GM12878 (cell line): ENCODE measurements around the gene CXCL8.

Experiments used
- CBX3 ChIP-seq: fragments of 200-600 bp; sonication (generic); IDR thresholded peaks from 2 replicates; pipeline ENCODE4 v1.6.1; 2016; ENCODE audit warnings: low read depth, borderline replicate concordance
- EED ChIP-seq: sonication (generic); IDR thresholded peaks from 2 replicates; pipeline ENCODE4 v1.6.1; 2016; ENCODE audit warnings: antibody characterized with exemption, low read depth
- FOXK2 ChIP-seq: fragments of 450-650 bp; IDR thresholded peaks from 2 replicates; pipeline ENCODE4 v1.6.1; 2017; ENCODE audit warnings: mild to moderate bottlenecking, moderate library complexity
- JUND ChIP-seq: IDR thresholded peaks from 2 replicates; pipeline ENCODE4 v1.6.1; 2012; ENCODE audit warnings: low read depth, mild to moderate bottlenecking, low read length, improper control_type of control experiment, moderate library complexity
- POLR2A ChIP-seq: IDR thresholded peaks from 2 replicates; pipeline ENCODE4 v1.6.1; 2011; ENCODE audit warnings: low read depth, mild to moderate bottlenecking, low read length
- TF ChIP-seq, protein P1 (sequence below): fragments of 450-650 bp; IDR thresholded peaks from 2 replicates; pipeline ENCODE4 v1.6.1; 2018; ENCODE audit warnings: mild to moderate bottlenecking, low read depth, moderate library complexity; ENCODE audit not compliant: partially characterized antibody
- TF ChIP-seq, protein P2 (sequence below): fragments of 450-650 bp; IDR thresholded peaks from 2 replicates; pipeline ENCODE4 v1.6.1; 2017; ENCODE audit warnings: mild to moderate bottlenecking
- TF ChIP-seq, protein P3 (sequence below): IDR thresholded peaks from 2 replicates; pipeline ENCODE4 v1.6.1; 2012; ENCODE audit warnings: low read depth, low read length, improper control_type of control experiment
- TF ChIP-seq, protein P4 (sequence below), 3 experiments: IDR thresholded peaks in 2 of 3; conservative IDR thresholded peaks in 1 of 3; 2 replicates each; pipeline ENCODE4 v1.5.1; 2011; ENCODE audit warnings: low read depth in 3 of 3, low read length in 3 of 3, mild to moderate bottlenecking in 3 of 3, control low read depth in 2 of 3, moderate library complexity in 2 of 3, inconsistent platforms in 1 of 3, mixed read lengths in 1 of 3; ENCODE audit not compliant: control insufficient read depth in 2 of 3, insufficient read depth in 1 of 3; ENCODE audit errors: extremely low read depth in 1 of 3

DNA sequence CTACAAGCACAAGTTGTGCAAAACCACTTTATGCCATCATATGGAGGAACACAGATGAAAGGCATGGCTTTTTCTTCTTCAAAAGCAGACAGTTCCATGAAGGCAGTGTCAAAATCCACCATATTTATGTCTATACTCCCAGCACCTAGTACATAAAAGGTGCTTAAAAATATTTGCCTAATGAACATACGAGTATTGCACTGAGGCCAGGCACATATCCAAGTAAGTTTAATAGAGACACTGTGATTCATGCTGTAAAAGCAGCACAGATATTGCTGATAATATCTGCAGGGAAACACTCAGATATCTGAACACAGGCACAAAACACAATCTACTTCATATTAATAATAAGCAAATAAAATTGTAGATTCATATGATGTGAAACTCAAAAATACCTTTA, 48.1 kb upstream of the CXCL8 start:
- no peak for TF ChIP-seq EED
- TF ChIP-seq, protein P1, sequence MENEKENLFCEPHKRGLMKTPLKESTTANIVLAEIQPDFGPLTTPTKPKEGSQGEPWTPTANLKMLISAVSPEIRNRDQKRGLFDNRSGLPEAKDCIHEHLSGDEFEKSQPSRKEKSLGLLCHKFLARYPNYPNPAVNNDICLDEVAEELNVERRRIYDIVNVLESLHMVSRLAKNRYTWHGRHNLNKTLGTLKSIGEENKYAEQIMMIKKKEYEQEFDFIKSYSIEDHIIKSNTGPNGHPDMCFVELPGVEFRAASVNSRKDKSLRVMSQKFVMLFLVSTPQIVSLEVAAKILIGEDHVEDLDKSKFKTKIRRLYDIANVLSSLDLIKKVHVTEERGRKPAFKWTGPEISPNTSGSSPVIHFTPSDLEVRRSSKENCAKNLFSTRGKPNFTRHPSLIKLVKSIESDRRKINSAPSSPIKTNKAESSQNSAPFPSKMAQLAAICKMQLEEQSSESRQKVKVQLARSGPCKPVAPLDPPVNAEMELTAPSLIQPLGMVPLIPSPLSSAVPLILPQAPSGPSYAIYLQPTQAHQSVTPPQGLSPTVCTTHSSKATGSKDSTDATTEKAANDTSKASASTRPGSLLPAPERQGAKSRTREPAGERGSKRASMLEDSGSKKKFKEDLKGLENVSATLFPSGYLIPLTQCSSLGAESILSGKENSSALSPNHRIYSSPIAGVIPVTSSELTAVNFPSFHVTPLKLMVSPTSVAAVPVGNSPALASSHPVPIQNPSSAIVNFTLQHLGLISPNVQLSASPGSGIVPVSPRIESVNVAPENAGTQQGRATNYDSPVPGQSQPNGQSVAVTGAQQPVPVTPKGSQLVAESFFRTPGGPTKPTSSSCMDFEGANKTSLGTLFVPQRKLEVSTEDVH = no peak
- TF ChIP-seq, protein P2, sequence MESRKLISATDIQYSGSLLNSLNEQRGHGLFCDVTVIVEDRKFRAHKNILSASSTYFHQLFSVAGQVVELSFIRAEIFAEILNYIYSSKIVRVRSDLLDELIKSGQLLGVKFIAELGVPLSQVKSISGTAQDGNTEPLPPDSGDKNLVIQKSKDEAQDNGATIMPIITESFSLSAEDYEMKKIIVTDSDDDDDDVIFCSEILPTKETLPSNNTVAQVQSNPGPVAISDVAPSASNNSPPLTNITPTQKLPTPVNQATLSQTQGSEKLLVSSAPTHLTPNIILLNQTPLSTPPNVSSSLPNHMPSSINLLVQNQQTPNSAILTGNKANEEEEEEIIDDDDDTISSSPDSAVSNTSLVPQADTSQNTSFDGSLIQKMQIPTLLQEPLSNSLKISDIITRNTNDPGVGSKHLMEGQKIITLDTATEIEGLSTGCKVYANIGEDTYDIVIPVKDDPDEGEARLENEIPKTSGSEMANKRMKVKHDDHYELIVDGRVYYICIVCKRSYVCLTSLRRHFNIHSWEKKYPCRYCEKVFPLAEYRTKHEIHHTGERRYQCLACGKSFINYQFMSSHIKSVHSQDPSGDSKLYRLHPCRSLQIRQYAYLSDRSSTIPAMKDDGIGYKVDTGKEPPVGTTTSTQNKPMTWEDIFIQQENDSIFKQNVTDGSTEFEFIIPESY = no peak
- TF ChIP-seq, protein P3, sequence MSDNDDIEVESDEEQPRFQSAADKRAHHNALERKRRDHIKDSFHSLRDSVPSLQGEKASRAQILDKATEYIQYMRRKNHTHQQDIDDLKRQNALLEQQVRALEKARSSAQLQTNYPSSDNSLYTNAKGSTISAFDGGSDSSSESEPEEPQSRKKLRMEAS = no peak
- TF ChIP-seq, protein P4, sequence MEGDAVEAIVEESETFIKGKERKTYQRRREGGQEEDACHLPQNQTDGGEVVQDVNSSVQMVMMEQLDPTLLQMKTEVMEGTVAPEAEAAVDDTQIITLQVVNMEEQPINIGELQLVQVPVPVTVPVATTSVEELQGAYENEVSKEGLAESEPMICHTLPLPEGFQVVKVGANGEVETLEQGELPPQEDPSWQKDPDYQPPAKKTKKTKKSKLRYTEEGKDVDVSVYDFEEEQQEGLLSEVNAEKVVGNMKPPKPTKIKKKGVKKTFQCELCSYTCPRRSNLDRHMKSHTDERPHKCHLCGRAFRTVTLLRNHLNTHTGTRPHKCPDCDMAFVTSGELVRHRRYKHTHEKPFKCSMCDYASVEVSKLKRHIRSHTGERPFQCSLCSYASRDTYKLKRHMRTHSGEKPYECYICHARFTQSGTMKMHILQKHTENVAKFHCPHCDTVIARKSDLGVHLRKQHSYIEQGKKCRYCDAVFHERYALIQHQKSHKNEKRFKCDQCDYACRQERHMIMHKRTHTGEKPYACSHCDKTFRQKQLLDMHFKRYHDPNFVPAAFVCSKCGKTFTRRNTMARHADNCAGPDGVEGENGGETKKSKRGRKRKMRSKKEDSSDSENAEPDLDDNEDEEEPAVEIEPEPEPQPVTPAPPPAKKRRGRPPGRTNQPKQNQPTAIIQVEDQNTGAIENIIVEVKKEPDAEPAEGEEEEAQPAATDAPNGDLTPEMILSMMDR (IDR thresholded peaks at IDR 0.05 in 2 of 3, conservative IDR thresholded peaks at IDR 0.05 in 1 of 3; ENCODE audit: control insufficient read depth in 2 of 3, extremely low read depth in 1 of 3, insufficient read depth in 1 of 3, low read depth in 3 of 3, low read length in 3 of 3) = no peak
- TF ChIP-seq FOXK2 = no peak
- no peak for TF ChIP-seq POLR2A
- no peak for TF ChIP-seq JUND
- TF ChIP-seq CBX3 = no peak
